Occipital lobe (tissue), 2 donors: ENCODE results near the gene AQP10. TPM values are rescaled to one million over a fixed set of nuclear protein-coding genes. Genes with fewer than 3 reads are reported as not detected.

Experiments
- small RNA-seq: library from RNA; depleted of rRNA; stranded (forward); fragments of <200 nt; gene quantifications from one replicate; pipeline ENCODE3, GENCODE V24; 2014
- total RNA-seq: library from RNA; depleted of rRNA; stranded (reverse); fragments of >200 nt; gene quantifications from one replicate; pipeline ENCODE4 v1.2.3, GENCODE V29; 2014

Gene AQP10
- total RNA-seq, 1 donor from 2014 or later = not detected

Small RNA genes within 50 kb of the gene (small RNA-seq; reads per million reads assigned to genes)
- gene RF00273 (not detected), gene RNU6-121P (not detected), gene RNU6-239P (not detected), gene RNU7-57P (not detected)

Other genes starting within 250 kb of the AQP10 start
- gene NUP210L, start 166.0 kb upstream of the AQP10 start, total RNA-seq = under 0.01 TPM
- 208 TPM for gene TPM3, start 129.0 kb upstream of the AQP10 start, total RNA-seq
- gene CFAP141, start 114.8 kb upstream of the AQP10 start, total RNA-seq = not detected
- gene UBAP2L, start 100.1 kb upstream of the AQP10 start, total RNA-seq = 43.5 TPM
- 57.7 TPM for gene HAX1, start 48.5 kb upstream of the AQP10 start, total RNA-seq
- 28.5 TPM for gene ATP8B2, start 4.4 kb downstream of the AQP10 start, total RNA-seq
- gene IL6R, start 84.2 kb downstream of the AQP10 start, total RNA-seq = 2.8 TPM
- 0.16 TPM for gene TDRD10, start 181.1 kb downstream of the AQP10 start, total RNA-seq
- gene SHE, start 181.3 kb downstream of the AQP10 start, total RNA-seq = 2.0 TPM
- gene UBE2Q1, start 237.6 kb downstream of the AQP10 start, total RNA-seq = 20.6 TPM
- gene CHRNB2, start 246.7 kb downstream of the AQP10 start, total RNA-seq = 20.4 TPM